GM12865 (cell line): ENCODE results near the gene PDIK1L.

Experiments used
- DNase-seq: peaks from one replicate; pipeline ENCODE4 v3.0.0; 2010; ENCODE audit warnings: low read depth
- H3K4me3 ChIP-seq: 2 replicates; pipeline ENCODE4 v1.5.1; 2011; ENCODE audit warnings: mild to moderate bottlenecking, low read depth, low read length, control low read depth
- TF ChIP-seq, protein P1 (sequence below): IDR thresholded peaks from 2 replicates; pipeline ENCODE4 v1.5.1; 2011; ENCODE audit warnings: low read length, control low read depth, low read depth, inconsistent platforms; ENCODE audit not compliant: insufficient read depth; ENCODE audit errors: missing control alignments

The PDIK1L gene

DNA sequence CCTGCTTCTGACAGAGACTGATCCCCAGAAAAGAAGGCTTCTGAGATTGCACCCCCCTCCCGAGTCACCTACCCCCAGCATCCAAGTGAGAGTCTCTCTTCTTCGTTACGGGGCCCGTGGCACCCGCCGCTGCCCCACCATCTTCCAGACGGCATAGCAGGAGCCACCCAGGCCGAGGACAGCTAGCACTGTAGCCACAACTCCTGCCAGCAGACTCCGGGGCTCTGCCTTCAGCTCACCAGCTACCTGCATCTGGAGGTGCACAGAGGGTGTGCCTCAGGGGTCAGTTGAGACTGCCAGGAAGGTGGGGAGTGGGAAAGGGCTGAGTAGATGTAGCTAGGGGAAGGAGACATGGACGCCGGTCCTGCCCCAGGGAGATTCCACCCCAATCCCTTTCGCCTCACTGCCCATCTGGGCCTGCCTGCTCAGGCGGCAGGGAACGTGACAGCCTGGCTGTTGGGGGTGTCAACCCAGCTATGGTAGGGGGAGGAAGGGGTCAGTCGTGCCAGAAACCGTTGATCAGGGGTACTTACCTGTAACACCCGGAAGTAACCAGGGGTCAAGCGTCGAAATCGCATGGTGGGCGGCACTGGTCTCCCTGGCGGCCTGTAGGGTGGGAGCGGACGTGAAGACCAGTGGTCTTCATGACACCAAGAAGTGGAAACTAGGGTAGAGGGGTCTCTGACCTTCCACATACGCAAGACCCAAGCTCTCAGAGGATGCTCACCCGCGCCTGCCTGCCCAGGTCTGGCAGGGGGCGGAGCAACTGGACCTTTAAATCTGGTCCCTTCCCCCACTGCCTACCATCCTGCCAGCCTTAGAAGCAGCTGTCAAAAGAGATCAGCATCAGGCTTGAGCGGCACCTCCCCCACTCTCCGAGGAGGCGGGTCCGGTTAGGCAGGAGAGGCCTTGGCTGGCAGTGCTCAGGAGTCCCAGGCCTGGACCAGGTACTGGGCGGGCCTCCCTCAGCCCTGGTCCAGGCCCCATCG lies 59.8 kb downstream of the PDIK1L start, which contains the start of gene ZNF593OS:
Gene ZNF593OS, minus strand, starts transcription at position 749 of the 989 bp plus-strand sequence. Its CDS starts 171 bp downstream, at position 578.
- no peak for DNase-seq
- TF ChIP-seq, protein P1, sequence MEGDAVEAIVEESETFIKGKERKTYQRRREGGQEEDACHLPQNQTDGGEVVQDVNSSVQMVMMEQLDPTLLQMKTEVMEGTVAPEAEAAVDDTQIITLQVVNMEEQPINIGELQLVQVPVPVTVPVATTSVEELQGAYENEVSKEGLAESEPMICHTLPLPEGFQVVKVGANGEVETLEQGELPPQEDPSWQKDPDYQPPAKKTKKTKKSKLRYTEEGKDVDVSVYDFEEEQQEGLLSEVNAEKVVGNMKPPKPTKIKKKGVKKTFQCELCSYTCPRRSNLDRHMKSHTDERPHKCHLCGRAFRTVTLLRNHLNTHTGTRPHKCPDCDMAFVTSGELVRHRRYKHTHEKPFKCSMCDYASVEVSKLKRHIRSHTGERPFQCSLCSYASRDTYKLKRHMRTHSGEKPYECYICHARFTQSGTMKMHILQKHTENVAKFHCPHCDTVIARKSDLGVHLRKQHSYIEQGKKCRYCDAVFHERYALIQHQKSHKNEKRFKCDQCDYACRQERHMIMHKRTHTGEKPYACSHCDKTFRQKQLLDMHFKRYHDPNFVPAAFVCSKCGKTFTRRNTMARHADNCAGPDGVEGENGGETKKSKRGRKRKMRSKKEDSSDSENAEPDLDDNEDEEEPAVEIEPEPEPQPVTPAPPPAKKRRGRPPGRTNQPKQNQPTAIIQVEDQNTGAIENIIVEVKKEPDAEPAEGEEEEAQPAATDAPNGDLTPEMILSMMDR, result no peak
- H3K4me3 ChIP-seq, result peak within 1 kb of the TSS; percentile 87
